HG03066 (cell line): ENCODE measurements around the gene KDR.

Experiments used
- ATAC-seq: cut with Tn5 transposase; IDR thresholded peaks from one replicate; pipeline ENCODE4 v1.9.1; 2021; ENCODE audit warnings: low read depth; ENCODE audit not compliant: unreplicated experiment

KDR gene

GRCh38 chr4:55032179-55032578 lies 93.2 kb downstream of the KDR start:
- no peak for ATAC-seq

GRCh38 chr4:55031158-55031557 lies 94.2 kb downstream of the KDR start:
- no peak for ATAC-seq

- no peak for ATAC-seq
Observed at GRCh38 chr4:55030589-55030988, 94.8 kb downstream of the KDR start.

- no peak for ATAC-seq
Observed at GRCh38 chr4:55029821-55030503, 95.4 kb downstream of the KDR start.

- ATAC-seq = no peak
Observed at GRCh38 chr4:55029321-55029720, 96.1 kb downstream of the KDR start.
